Activated T-cell treated with anti-CD3 and anti-CD28 coated beads, Interleukin-2, amount 50 U/mL, for 72 hours (primary cell): ENCODE data around the gene CDK2AP2. TPM values are rescaled to one million over a fixed set of nuclear protein-coding genes. Genes with fewer than 3 reads are reported as not detected.
"Not testable (repeated sequence)": the region's sequence is repeated elsewhere in the genome, so short reads cannot be mapped to it uniquely, and the experiment has no call there.

Source experiments
- ATAC-seq, 2 donors: fragments of 150-1000 bp; cut with Tn5 transposase; replicated peaks in 1 of 2; 2 replicates each; pipeline ENCODE4 v1.10.0; 2021; ENCODE audit warnings: moderate library complexity in 2 of 2, mild to moderate bottlenecking in 1 of 2
- DNase-seq, 2 donors: peaks; one replicate each; pipeline ENCODE4 v3.0.0; 2021 to 2022; ENCODE audit warnings: mixed read lengths in 1 of 2
- H3K27ac Mint-ChIP-seq: one replicate; pipeline ENCODE4 v1.8.0; 2022; ENCODE audit warnings: mild to moderate bottlenecking, moderate library complexity, mixed read lengths
- H3K27me3 Mint-ChIP-seq: one replicate; pipeline ENCODE4 v1.8.0; 2022; ENCODE audit warnings: low read depth, mixed read lengths
- H3K36me3 Mint-ChIP-seq, 2 donors: one replicate each; pipeline ENCODE4 v1.8.0; 2022; ENCODE audit warnings: mixed read lengths in 2 of 2, mild to moderate bottlenecking in 1 of 2; ENCODE audit not compliant: insufficient read depth in 2 of 2
- H3K4me1 Mint-ChIP-seq: one replicate; pipeline ENCODE4 v1.8.0; 2022; ENCODE audit warnings: low read depth, mixed read lengths
- H3K4me3 Mint-ChIP-seq, 2 donors: one replicate each; pipeline ENCODE4 v1.8.0; 2022; ENCODE audit warnings: mild to moderate bottlenecking in 2 of 2, mixed read lengths in 2 of 2, moderate library complexity in 2 of 2
- H3K9me3 Mint-ChIP-seq, 2 donors: one replicate each; pipeline ENCODE4 v1.8.0; 2022; ENCODE audit warnings: mixed read lengths in 2 of 2
- total RNA-seq, 2 donors: library from RNA; stranded (reverse); gene quantifications; one replicate each; pipeline ENCODE4 v1.2.3, GENCODE V29; 2022

The CDK2AP2 gene
- total RNA-seq, 2 donors from 2014 or later: 103 to 137 TPM

DNA sequence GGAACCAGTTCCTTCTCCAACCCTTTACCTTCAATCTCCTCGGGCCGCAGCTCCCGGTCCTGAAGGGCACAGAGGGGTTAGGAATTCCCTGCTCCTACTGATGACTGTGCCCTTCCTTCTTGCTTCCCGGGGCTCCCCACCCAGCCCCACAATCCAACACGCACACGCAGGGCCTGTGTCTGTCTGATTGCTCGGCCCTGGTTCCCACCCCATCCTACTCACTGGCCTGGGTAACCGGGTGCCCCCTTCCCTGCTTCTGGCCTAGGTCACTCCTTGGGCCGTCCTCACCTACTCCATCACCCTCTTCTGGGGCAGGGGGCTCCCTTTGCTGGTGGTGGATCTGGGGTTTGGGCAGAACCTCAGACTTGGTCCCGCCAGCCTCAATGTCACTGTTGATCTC lies 14.0 kb upstream of the CDK2AP2 start:
- Mint-ChIP-seq H3K36me3 (no peaks in the 10 kb centered on the region), H3K27ac (no peak overlapping the region), H3K9me3 (no peaks in the 10 kb centered on the region), H3K4me3 (no peak overlapping the region), H3K27me3 (no peaks in the 10 kb centered on the region), H3K4me1 (no peaks in the 10 kb centered on the region)
- DNase-seq (no peak), ATAC-seq (no peak)

GRCh38 chr11:67520856-67521824 lies 13.2 kb upstream of the CDK2AP2 start:
- Mint-ChIP-seq H3K36me3 (no peaks in the 10 kb centered on the region), H3K27ac (no peak overlapping the region), H3K27me3 (no peaks in the 10 kb centered on the region), H3K9me3 (no peaks in the 10 kb centered on the region), H3K4me1 (no peaks in the 10 kb centered on the region), H3K4me3 (no peak overlapping the region)
- DNase-seq (no peak), ATAC-seq (no peak)

GRCh38 chr11:67519726-67520125 lies 11.8 kb upstream of the CDK2AP2 start:
- Mint-ChIP-seq H3K4me3 (no peak overlapping the region), H3K4me1 (no peaks in the 10 kb centered on the region), H3K9me3 (no peaks in the 10 kb centered on the region), H3K27ac (no peak overlapping the region), H3K36me3 (no peaks in the 10 kb centered on the region), H3K27me3 (no peaks in the 10 kb centered on the region)
- ATAC-seq: no peak
- no peak for DNase-seq

DNA sequence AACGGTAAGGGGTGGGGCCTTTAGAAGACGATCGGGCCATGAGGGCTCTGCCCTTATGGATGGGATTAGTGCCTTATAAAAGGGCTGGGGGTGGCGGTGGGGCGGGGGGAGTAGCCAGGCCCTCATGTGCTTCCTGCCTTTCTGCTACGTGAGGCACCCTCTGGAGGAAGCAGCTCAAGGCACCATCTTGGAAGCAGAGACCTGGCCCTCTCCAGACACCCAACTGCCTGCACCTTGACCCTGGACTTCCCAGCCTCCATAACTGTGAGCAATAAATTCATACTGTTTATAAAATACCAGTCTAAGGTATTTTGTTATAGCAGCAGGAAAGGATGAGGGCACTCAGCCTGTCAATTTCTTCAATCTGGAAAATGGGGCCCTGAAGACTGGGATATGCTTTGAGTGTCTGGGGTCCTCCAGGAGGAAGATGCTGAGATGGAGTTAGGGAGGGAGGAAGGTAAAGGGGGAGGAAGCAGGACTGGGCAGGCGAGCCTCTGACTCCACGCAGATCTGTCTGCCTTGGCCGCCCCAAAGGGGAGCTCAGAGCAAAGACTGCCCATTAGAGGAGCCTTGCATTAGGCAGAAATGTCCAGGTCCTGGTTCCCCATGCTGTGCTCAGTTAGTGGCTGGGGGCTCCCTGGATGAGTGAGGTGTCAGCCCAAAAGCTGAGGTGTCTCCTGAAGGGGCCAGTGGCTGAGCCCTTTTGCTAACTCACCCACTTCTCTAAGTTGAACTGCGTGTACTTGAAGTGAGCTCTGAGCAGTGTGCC lies 10.0 kb upstream of the CDK2AP2 start:
- no peak overlapping the region for H3K27ac Mint-ChIP-seq

GRCh38 chr11:67516806-67517205 lies 8.8 kb upstream of the CDK2AP2 start:
- H3K4me1 Mint-ChIP-seq: no peaks in the 10 kb centered on the region
- no peak for ATAC-seq
- no peaks in the 10 kb centered on the region for H3K36me3 Mint-ChIP-seq
- H3K27ac Mint-ChIP-seq: no peak overlapping the region
- no peaks in the 10 kb centered on the region for H3K27me3 Mint-ChIP-seq
- no peak overlapping the region for H3K4me3 Mint-ChIP-seq
- H3K9me3 Mint-ChIP-seq: no peaks in the 10 kb centered on the region
- DNase-seq: no peak

More for the DNA sequence above, 10.0 kb upstream of the CDK2AP2 start:
- DNase-seq: no peak
- Mint-ChIP-seq H3K27me3 (no peaks in the 10 kb centered on the region), H3K4me1 (no peaks in the 10 kb centered on the region), H3K4me3 (no peak overlapping the region), H3K36me3 (no peaks in the 10 kb centered on the region), H3K9me3 (no peaks in the 10 kb centered on the region)
- no peak for ATAC-seq

DNA sequence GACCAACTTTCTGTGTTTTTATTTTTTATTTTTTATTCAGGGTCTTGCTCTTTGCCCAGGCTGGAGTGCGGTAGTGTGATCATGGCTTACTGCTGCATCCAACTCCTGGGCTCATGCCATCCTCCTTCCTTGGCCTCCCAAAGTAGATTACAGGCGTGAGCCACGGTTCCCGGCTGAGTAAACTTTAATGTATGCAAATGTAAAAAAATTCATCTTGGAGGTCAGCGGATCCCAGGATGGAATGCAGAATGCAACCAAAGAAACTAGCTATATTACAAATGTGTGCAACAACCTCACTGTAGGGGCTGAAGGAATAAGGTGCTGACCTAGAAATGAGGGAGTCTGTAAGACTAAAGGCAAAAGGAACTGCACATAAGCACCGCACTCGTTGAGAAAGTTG lies 6.2 kb upstream of the CDK2AP2 start:
- ATAC-seq (no peak), DNase-seq (no peak)
- Mint-ChIP-seq H3K27me3 (peaks cover 8% of the 10 kb centered on the region), H3K9me3 (no peaks in the 10 kb centered on the region), H3K4me3 (no peak overlapping the region), H3K27ac (no peak overlapping the region), H3K4me1 (peaks cover 3% of the 10 kb centered on the region), H3K36me3 (no peaks in the 10 kb centered on the region)

GRCh38 chr11:67511558-67511957 lies 3.6 kb upstream of the CDK2AP2 start:
- not testable (repeated sequence) for H3K27ac Mint-ChIP-seq, ATAC-seq, H3K27me3 Mint-ChIP-seq, H3K4me3 Mint-ChIP-seq, H3K36me3 Mint-ChIP-seq, H3K9me3 Mint-ChIP-seq, DNase-seq
- peaks cover 19% of the 10 kb centered on the region for H3K4me1 Mint-ChIP-seq

DNA sequence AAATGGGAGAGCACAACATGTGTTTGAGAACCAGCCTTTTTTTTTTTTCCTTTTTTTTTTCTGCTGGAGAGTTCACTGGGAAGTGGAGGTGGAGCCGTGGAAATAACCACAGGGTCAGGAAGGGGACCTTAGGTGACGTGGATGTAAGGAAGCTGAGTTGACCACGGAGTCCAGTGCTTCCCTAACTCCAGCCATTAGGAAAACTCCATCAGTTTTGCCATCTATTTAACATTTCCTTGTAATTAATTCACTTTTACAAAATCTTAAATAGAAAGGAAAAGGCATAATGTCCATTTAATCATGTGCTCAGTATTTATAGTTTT lies 2.0 kb upstream of the CDK2AP2 start:
- ATAC-seq: no peak
- Mint-ChIP-seq H3K27me3 (peaks cover 8% of the 10 kb centered on the region), H3K36me3 (no peaks in the 10 kb centered on the region), H3K4me3 (no peak overlapping the region), H3K4me1 (peaks cover 30% of the 10 kb centered on the region), H3K27ac (no peak overlapping the region), H3K9me3 (no peaks in the 10 kb centered on the region)
- DNase-seq: no peak

DNA sequence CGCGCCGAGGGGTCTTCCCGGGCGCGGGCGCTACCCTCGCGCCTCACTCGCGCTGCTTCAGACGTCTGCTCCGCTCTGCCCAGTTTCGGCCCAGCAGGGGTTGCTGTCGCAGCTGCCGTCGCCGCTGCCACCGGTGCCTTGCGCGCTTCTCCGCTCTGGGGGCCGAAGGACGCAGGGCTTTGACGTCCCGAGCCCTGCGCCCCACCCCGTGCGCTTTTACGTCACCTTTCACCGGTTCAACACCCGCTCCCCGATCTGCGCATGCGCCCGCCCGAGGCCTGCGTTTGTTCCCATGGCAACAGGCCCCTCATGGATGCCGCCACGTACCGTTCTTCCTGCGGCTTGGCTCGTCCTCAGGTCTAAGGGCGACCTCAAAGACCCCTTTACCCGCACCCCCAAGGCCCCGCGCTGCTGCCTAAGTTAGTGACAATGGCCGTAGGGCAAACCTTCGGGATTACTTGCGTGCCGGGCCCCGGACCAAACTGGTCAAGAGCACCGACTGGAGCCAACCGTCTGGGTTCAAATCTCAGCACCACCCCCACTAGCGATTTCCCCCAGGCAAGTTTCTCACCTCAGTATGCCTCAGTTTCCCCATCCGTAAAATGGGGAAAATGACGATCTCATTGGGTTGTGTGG lies 642 bp upstream of the CDK2AP2 start:
- no peaks in the 10 kb centered on the region for H3K9me3 Mint-ChIP-seq
- peaks cover 0 to 2% of the 10 kb centered on the region in 2 donors for H3K36me3 Mint-ChIP-seq
- peak overlapping the region; percentile 93 for H3K27ac Mint-ChIP-seq
- peaks cover 30% of the 10 kb centered on the region for H3K4me1 Mint-ChIP-seq
- DNase-seq (peak; percentile 99), ATAC-seq (peak; percentile 37 to 41)
- peaks cover 8% of the 10 kb centered on the region for H3K27me3 Mint-ChIP-seq
- H3K4me3 Mint-ChIP-seq: peak overlapping the region; percentile 91 to 99

- Mint-ChIP-seq H3K27me3 (peaks cover 8% of the 10 kb centered on the region), H3K4me3 (peak overlapping the region; percentile 91 to 99), H3K4me1 (peaks cover 38% of the 10 kb centered on the region), H3K36me3 (peaks cover 4 to 6% of the 10 kb centered on the region in 2 donors), H3K9me3 (no peaks in the 10 kb centered on the region), H3K27ac (peak overlapping the region; percentile 45)
- DNase-seq: no peak
- no peak for ATAC-seq
Observed at GRCh38 chr11:67507242-67507863, 609 bp downstream of the CDK2AP2 start.

DNA sequence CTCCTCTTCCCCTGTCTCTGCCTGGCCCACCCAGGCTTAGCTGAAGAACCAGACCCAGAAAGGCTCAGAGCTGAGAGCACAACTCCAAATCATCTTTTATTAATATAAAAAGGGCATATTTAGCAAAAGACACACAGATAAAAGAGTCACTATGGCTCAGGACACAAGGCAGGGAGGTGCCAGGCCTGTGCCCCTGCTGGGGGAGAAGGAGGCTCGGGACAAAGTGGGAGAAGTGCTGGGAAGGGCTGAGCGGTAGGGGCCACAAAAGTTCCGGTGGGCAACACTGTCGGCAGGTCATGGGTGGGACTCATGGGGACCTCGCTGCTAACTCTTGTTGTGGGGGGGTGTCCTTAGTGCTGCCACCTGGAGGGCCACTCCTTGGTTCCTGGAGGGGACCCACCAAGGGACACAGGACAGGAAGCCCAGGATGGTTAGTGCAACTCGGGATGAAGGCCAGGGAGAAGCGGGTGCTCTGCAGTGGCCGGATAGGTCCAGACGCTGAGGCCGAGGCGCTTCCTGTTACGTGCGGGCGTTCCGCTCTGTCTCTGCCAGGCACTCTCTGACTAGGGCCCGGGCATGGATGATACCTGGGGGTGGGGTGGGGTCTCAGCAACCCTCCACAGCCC lies 1.4 kb downstream of the CDK2AP2 start:
- peak overlapping the region; percentile 91 to 99 for H3K4me3 Mint-ChIP-seq
- ATAC-seq (no peak), DNase-seq (no peak)
- peaks cover 8% of the 10 kb centered on the region for H3K27me3 Mint-ChIP-seq
- H3K27ac Mint-ChIP-seq: peak overlapping the region; percentile 80
- peaks cover 38% of the 10 kb centered on the region for H3K4me1 Mint-ChIP-seq
- H3K9me3 Mint-ChIP-seq: no peaks in the 10 kb centered on the region
- H3K36me3 Mint-ChIP-seq: peaks cover 4 to 6% of the 10 kb centered on the region in 2 donors

DNA sequence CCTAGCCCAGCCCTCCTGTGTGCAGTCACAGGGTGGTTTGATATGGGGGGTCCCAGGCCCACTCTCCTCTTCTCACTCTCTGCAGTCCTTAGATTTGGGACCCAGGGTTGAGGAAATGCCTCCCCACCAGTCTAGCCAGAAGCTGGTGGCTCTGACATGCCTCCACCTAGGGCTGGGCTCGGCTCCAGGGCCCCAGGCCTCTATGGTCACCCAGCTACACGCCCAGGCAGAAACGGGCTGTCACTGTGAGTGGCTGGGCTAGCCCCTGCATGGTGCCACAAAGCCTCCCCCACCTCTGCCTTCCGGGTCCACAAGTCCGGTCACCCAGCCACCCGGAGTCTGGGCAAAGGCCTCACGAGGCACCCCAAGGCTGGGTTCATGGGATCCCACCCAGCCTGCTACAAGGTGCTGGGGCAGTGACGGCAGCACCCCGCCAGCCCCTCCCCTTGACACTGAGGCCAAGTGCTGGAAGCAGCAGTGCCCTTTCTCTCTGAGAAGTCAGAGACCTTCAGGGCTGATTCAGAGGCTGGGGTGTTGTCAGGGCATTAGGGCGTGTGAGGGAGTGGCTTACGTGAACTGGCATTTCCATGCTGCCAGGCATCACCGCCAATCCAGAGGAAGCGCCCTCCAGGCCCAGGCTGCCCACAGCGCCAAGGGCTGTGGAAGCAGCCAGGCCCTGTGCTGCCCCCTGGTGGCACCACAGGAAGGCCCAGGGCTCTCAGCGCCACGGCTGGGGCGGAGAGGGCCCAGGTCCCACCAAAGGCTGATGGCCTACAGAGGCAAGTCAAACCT lies 2.2 kb downstream of the CDK2AP2 start:
- H3K36me3 Mint-ChIP-seq: peaks cover 6 to 9% of the 10 kb centered on the region in 2 donors
- peak overlapping the region; percentile 95 for H3K27ac Mint-ChIP-seq
- DNase-seq (peak; percentile 95 to 96), ATAC-seq (peak; percentile 60 to 65)
- peak overlapping the region; percentile 91 to 99 for H3K4me3 Mint-ChIP-seq
- peaks cover 45% of the 10 kb centered on the region for H3K4me1 Mint-ChIP-seq
- H3K27me3 Mint-ChIP-seq: peaks cover 3% of the 10 kb centered on the region
- H3K9me3 Mint-ChIP-seq: no peaks in the 10 kb centered on the region
